Spleen (tissue), 11 donors: ENCODE data around the gene UBE2K. TPM values are rescaled to one million over a fixed set of nuclear protein-coding genes. Genes with fewer than 3 reads are reported as not detected.
"Not testable (repeated sequence)": the region's sequence is repeated elsewhere in the genome, so short reads cannot be mapped to it uniquely, and the experiment has no call there.

Experiments
- DNase-seq: peaks from one replicate; pipeline ENCODE4 v3.0.0-alpha.2; 2020
- H3K27ac ChIP-seq, 8 donors: fragments of 200-600 bp; sonication (generic) in 7 of 8; 1 replicate in 4 of 8; 2 replicates in 4 of 8; pipeline versions ENCODE4 v1.5.0 to v1.8.0; 2016 to 2021; ENCODE audit warnings: inconsistent platforms in 4 of 8, mild to moderate bottlenecking in 4 of 8, moderate library complexity in 1 of 8
- H3K27me3 ChIP-seq, 7 donors: fragments of 200-600 bp; sonication (generic) in 6 of 7; replicated peaks in 1 of 7; 1 replicate in 4 of 7; 2 replicates in 3 of 7; pipeline versions ENCODE4 v1.5.0 to v1.8.0; 2016 to 2021; ENCODE audit warnings: inconsistent platforms in 3 of 7, mild to moderate bottlenecking in 1 of 7
- H3K36me3 ChIP-seq, 6 donors: fragments of 200-600 bp; sonication (generic) in 5 of 6; 1 replicate in 4 of 6; 2 replicates in 2 of 6; pipeline versions ENCODE4 v1.5.0 to v1.8.0; 2016 to 2021; ENCODE audit warnings: inconsistent platforms in 2 of 6
- H3K4me1 ChIP-seq, 6 donors: fragments of 200-600 bp; sonication (generic) in 5 of 6; 1 replicate in 3 of 6; 2 replicates in 3 of 6; pipeline versions ENCODE4 v1.5.0 to v1.8.0; 2016 to 2021; ENCODE audit warnings: inconsistent platforms in 3 of 6
- H3K4me3 ChIP-seq, 8 donors: fragments of 200-600 bp; sonication (generic) in 7 of 8; 1 replicate in 4 of 8; 2 replicates in 4 of 8; pipeline versions ENCODE4 v1.5.0 to v1.8.0; 2016 to 2021; ENCODE audit warnings: inconsistent platforms in 4 of 8, mild to moderate bottlenecking in 4 of 8, moderate library complexity in 2 of 8
- H3K9me3 ChIP-seq, 8 donors: fragments of 200-600 bp; sonication (generic) in 7 of 8; 1 replicate in 4 of 8; 2 replicates in 4 of 8; pipeline versions ENCODE4 v1.5.0 to v1.8.0; 2016 to 2021; ENCODE audit warnings: inconsistent platforms in 4 of 8
- POLR2A ChIP-seq, 3 donors: fragments of 450-650 bp; IDR thresholded peaks; one replicate each; pipeline ENCODE4 v1.5.1; 2017; ENCODE audit warnings: antibody characterized with exemption in 3 of 3, mild to moderate bottlenecking in 1 of 3
- POLR2AphosphoS5 ChIP-seq, 3 donors: sonication (generic); formaldehyde crosslinking; IDR thresholded peaks; one replicate each; pipeline ENCODE4 v1.5.1; 2017; ENCODE audit warnings: antibody characterized with exemption in 3 of 3
- WGBS, 5 donors: extraction: QIAGEN DNeasy Blood & Tissue Kit in 3 of 5; methylation state at CpG; one replicate each; pipeline versions ENCODE4 v1.1.5 to v1.1.7; 2013 to 2018; 5-methylcytosine and 5-hydroxymethylcytosine counted together
- intact Hi-C: fragments of 100-400 bp; cut with DNase I; formaldehyde crosslinking; loops from one replicate; pipeline ENCODE4 v1.15.0; 2023; ENCODE audit warnings: low total_unique reads
- polyA plus RNA-seq, 3 donors: library from polyadenylated mRNA; stranded (reverse); fragments of 200-250 nt; gene quantifications; one replicate each; pipeline ENCODE4 v1.2.1, GENCODE V29; 2013
- total RNA-seq, 7 donors: library from RNA; depleted of rRNA in 3 of 7; stranded (reverse); fragments of >200 nt in 3 of 7; fragmentation: NEBNext Ultra II Directional in 4 of 7; extraction: Animal tissue kit (Norgen Biotek cat#: 25700) in 4 of 7; gene quantifications; one replicate each; pipeline versions ENCODE4 v1.1.0 to v1.2.1, GENCODE V29; 2016 to 2021
- TF ChIP-seq, protein P1 (sequence below), 11 experiments: fragments of 200-600 bp in 7 of 11; fragments of 450-650 bp in 4 of 11; sonication (generic) in 4 of 11; IDR thresholded peaks in 8 of 11; conservative IDR thresholded peaks in 3 of 11; 1 replicate in 7 of 11; 2 replicates in 4 of 11; pipeline versions ENCODE4 v1.4.0 to v1.8.0; 2016 to 2021; ENCODE audit warnings: antibody characterized with exemption in 11 of 11, inconsistent platforms in 4 of 11, mild to moderate bottlenecking in 1 of 11
- donor health status: healthy with polysubstance abuse.
- donor health status: DM: no; HTN: no; CAD: no; lungs with moderate emphysema.
- donor health status: DM: no; HTN: no; CAD: no.
- donor health status: Bipolar disorder and iron deficiency.
- donor health status: healthy.
- donor health status: DM: no; HTN: no; CAD: no.
- donor health status: DM: yes; HTN: yes; CAD: no.

The UBE2K gene
- total and polyA plus RNA-seq, 10 donors: 22.7 to 48.8 (median 27.1) TPM

DNA sequence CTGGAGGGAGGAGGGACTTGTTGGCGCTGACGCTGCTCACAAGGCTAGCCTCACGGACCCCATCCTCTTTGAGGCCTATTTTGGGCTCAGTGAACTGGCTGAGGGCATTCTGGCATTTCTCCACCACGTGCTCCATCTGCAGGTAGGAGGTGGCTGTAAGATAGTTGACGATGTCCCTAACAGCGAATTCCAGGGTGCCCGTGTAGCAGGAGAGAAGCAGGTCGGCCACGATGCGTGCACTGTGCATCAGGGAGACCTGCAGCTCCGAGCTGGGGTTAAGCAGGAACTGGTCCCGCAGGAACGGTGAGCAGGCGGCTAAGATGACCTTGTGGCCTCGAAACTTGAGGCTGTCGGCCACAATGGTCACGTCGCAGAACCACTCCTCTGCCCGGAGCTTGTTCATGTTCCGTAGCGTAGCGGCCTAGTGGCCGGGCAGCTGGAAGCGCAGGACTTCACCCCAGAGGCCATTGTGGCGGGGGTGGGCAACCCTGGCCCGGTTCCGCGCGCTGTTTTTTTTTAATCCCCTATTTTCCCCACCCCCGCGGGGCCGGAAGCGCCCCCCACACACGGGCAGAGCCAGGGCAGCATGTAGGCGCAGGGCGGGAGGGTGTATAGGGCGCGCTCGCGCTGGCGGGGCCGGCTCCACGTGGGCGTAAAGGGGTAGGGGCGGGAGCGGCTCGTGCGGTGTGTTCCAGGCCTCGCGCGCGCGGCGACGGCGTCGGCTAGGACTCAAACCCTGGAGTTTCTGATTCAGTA is 73.2 kb downstream of the UBE2K start:
- peaks cover 0 to 3% (median 0%) of the 10 kb centered on the region in 6 donors for H3K4me1 ChIP-seq
- WGBS, 5 donors: 95 to 98% (median 97%) methylated on average over 55 to 57 of the region's 57 CpGs
- no peak for DNase-seq
- intact Hi-C loops: no loop called here
- H3K36me3 ChIP-seq: peaks cover 0 to 90% (median 45%) of the 10 kb centered on the region in 6 donors
- H3K27ac ChIP-seq: no peak overlapping the region
- H3K4me3 ChIP-seq: no peak overlapping the region
- no peaks in the 10 kb centered on the region for H3K9me3 ChIP-seq
- no peaks in the 10 kb centered on the region for H3K27me3 ChIP-seq
- TF ChIP-seq, protein P1, sequence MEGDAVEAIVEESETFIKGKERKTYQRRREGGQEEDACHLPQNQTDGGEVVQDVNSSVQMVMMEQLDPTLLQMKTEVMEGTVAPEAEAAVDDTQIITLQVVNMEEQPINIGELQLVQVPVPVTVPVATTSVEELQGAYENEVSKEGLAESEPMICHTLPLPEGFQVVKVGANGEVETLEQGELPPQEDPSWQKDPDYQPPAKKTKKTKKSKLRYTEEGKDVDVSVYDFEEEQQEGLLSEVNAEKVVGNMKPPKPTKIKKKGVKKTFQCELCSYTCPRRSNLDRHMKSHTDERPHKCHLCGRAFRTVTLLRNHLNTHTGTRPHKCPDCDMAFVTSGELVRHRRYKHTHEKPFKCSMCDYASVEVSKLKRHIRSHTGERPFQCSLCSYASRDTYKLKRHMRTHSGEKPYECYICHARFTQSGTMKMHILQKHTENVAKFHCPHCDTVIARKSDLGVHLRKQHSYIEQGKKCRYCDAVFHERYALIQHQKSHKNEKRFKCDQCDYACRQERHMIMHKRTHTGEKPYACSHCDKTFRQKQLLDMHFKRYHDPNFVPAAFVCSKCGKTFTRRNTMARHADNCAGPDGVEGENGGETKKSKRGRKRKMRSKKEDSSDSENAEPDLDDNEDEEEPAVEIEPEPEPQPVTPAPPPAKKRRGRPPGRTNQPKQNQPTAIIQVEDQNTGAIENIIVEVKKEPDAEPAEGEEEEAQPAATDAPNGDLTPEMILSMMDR (IDR thresholded peaks at IDR 0.05 in 8 of 11, conservative IDR thresholded peaks at IDR 0.05 in 3 of 11): no peak
- TF ChIP-seq POLR2AphosphoS5 (IDR thresholded peaks at IDR 0.05): peak in 1 of 3 donors; percentile 49

DNA sequence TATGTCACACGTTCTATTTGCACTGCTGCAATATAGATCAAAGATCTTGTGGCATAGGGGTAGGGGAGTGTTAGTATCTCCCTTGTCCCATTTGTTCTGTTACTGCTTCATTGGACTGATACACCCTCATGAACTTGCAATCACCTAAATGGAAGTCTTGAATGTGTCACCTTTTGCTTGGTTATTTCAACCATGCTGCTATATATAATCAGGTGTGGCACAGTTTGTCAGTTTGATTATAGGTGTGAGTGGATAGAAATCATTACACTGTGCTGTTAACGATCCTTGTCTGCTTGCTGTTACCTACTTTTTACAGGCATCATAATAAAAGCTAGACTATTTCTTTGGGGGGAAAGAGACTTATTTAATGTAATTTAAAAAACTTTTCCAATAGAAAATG is 84.1 kb downstream of the UBE2K start:
- H3K27me3 ChIP-seq, H3K9me3 ChIP-seq, H3K4me1 ChIP-seq, DNase-seq, intact Hi-C loops, H3K4me3 ChIP-seq, H3K27ac ChIP-seq: not testable (repeated sequence)
- WGBS, 5 donors: 93 to 100% (median 95%) methylated on average over 2 of the region's 2 CpGs
- H3K36me3 ChIP-seq: peaks cover 0 to 49% (median 18%) of the 10 kb centered on the region in 6 donors

DNA sequence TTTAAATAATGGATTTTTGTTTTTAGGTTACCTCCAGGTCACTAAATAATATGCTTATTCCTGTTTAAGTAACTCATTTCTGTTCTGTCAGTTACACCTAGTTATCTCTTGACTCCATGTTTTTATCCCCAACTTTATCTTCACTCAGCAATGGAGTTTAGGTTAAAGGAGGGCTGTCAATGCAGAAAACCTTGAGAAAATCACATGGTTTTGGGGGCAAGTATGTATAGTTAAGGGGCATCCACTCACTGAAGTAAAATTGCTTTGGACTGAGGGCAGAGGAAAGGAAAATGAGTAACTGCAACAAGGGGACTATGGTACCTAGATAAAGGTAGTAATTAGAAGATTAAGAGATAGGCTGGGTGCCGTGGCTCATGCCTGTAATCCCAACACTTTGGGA is 87.1 kb downstream of the UBE2K start:
- Histone ChIP-seq H3K4me3 (no peak overlapping the region), H3K9me3 (no peaks in the 10 kb centered on the region), H3K36me3 (peaks cover 0 to 19% (median 0%) of the 10 kb centered on the region in 6 donors), H3K4me1 (no peaks in the 10 kb centered on the region), H3K27ac (no peak overlapping the region), H3K27me3 (no peaks in the 10 kb centered on the region)
- 59 to 85% (median 76%) methylated on average over 1 of the region's 1 CpG for WGBS, 5 donors
- TF ChIP-seq POLR2AphosphoS5 (IDR thresholded peaks at IDR 0.05): no peak
- TF ChIP-seq, protein P1 (IDR thresholded peaks at IDR 0.05 in 8 of 11, conservative IDR thresholded peaks at IDR 0.05 in 3 of 11): no peak
- TF ChIP-seq POLR2A (IDR thresholded peaks at IDR 0.05): no peak
- DNase-seq: no peak
- intact Hi-C loops: no loop called here

DNA sequence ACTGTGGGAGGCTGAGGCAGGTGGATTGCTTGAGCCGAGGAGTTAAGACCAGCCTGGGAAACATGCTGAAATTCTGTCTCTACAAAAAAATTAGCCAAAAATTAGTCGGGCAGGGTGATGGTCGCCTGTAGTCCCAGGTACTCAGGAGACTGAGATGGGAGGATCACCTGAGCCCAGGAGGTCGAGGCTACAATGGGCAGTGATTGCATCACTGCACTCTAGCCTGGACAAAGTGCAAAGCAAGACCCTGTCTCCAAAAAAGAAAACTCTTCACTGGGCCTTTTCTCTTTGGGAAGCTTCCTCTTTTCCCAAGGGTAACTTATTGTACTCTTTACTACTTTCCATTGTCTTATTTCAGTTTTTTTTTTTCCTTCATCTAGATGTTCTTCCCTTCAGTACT is 88.9 kb downstream of the UBE2K start:
- Histone ChIP-seq H3K4me3 (no peak overlapping the region), H3K4me1 (no peaks in the 10 kb centered on the region), H3K27me3 (no peaks in the 10 kb centered on the region), H3K27ac (no peak overlapping the region), H3K9me3 (no peaks in the 10 kb centered on the region), H3K36me3 (peaks cover 0 to 7% (median 0%) of the 10 kb centered on the region in 6 donors)
- intact Hi-C loops: no loop called here
- WGBS, 5 donors: 72 to 95% (median 81%) methylated on average over 4 of the region's 4 CpGs
- no peak for DNase-seq
- no peak for TF ChIP-seq POLR2AphosphoS5 (IDR thresholded peaks at IDR 0.05)
- TF ChIP-seq, protein P1 (IDR thresholded peaks at IDR 0.05 in 8 of 11, conservative IDR thresholded peaks at IDR 0.05 in 3 of 11): no peak
- no peak for TF ChIP-seq POLR2A (IDR thresholded peaks at IDR 0.05)
